BLaER1 (cell line): ENCODE measurements around the gene ATL3.
"Not testable (repeated sequence)": the region's sequence is repeated elsewhere in the genome, so short reads cannot be mapped to it uniquely, and the experiment has no call there.

Experiments used
- H3K27ac ChIP-seq: shearing (Covaris generic); formaldehyde crosslinking; 2 replicates; pipeline ENCODE4 v1.8.1; 2022
- H3K27me3 ChIP-seq: shearing (Covaris generic); formaldehyde crosslinking; 2 replicates; pipeline ENCODE4 v1.8.1; 2022
- H3K36me3 ChIP-seq: shearing (Covaris generic); formaldehyde crosslinking; 2 replicates; pipeline ENCODE4 v1.8.1; 2022
- H3K4me1 ChIP-seq: shearing (Covaris generic); formaldehyde crosslinking; 2 replicates; pipeline ENCODE4 v1.8.1; 2022
- H3K4me2 ChIP-seq: shearing (Covaris generic); formaldehyde crosslinking; 2 replicates; pipeline ENCODE4 v1.8.1; 2022
- H3K4me3 ChIP-seq: shearing (Covaris generic); formaldehyde crosslinking; 2 replicates; pipeline ENCODE4 v1.8.1; 2022
- H3K9ac ChIP-seq: shearing (Covaris generic); formaldehyde crosslinking; 2 replicates; pipeline ENCODE4 v1.8.1; 2022
- H3K9me3 ChIP-seq: shearing (Covaris generic); formaldehyde crosslinking; 2 replicates; pipeline ENCODE4 v1.8.1; 2022
- H4K20me1 ChIP-seq: shearing (Covaris generic); formaldehyde crosslinking; 2 replicates; pipeline ENCODE4 v1.8.1; 2022
- Cebpa-rat ChIP-seq: shearing (Covaris generic); IDR thresholded peaks from 2 replicates; pipeline ENCODE4 v1.8.1; 2022

ATL3 gene

GRCh38 chr11:63667995-63668795, 3.0 kb downstream of the ATL3 start:
- TF ChIP-seq Cebpa-rat: no peak
- H3K27ac ChIP-seq: no peak overlapping the region
- H4K20me1 ChIP-seq: peaks cover 74% of the 10 kb centered on the region
- no peak overlapping the region for H3K9ac ChIP-seq
- H3K4me3 ChIP-seq: no peak overlapping the region
- H3K36me3 ChIP-seq: peaks cover 30% of the 10 kb centered on the region
- H3K4me1 ChIP-seq: peaks cover 40% of the 10 kb centered on the region
- no peaks in the 10 kb centered on the region for H3K27me3 ChIP-seq
- H3K4me2 ChIP-seq: peak overlapping the region; percentile 87; the same call in 1 of the 2 replicates
- H3K9me3 ChIP-seq: no peaks in the 10 kb centered on the region

- peaks cover 37% of the 10 kb centered on the region for H3K4me1 ChIP-seq
- peaks cover 87% of the 10 kb centered on the region for H4K20me1 ChIP-seq
- H3K4me2 ChIP-seq: no peak overlapping the region
- TF ChIP-seq Cebpa-rat: no peak
- H3K4me3 ChIP-seq: no peak overlapping the region
- H3K27ac ChIP-seq: no peak overlapping the region
- H3K9me3 ChIP-seq: no peaks in the 10 kb centered on the region
- peaks cover 35% of the 10 kb centered on the region for H3K36me3 ChIP-seq
- H3K27me3 ChIP-seq: no peaks in the 10 kb centered on the region
- H3K9ac ChIP-seq: no peak overlapping the region
Measured at GRCh38 chr11:63666874-63667273, 4.3 kb downstream of the ATL3 start.

- H4K20me1 ChIP-seq: peaks cover 100% of the 10 kb centered on the region
- no peak overlapping the region for H3K4me3 ChIP-seq
- H3K27ac ChIP-seq: no peak overlapping the region
- no peak overlapping the region for H3K9ac ChIP-seq
- TF ChIP-seq Cebpa-rat: no peak
- H3K4me2 ChIP-seq: no peak overlapping the region
- H3K36me3 ChIP-seq: peaks cover 44% of the 10 kb centered on the region
- no peaks in the 10 kb centered on the region for H3K27me3 ChIP-seq
- H3K4me1 ChIP-seq: peaks cover 33% of the 10 kb centered on the region
- no peaks in the 10 kb centered on the region for H3K9me3 ChIP-seq
Measured at GRCh38 chr11:63663809-63664208, 7.4 kb downstream of the ATL3 start.

- peak overlapping the region; percentile 28; the same call in 1 of the 2 replicates for H3K4me2 ChIP-seq
- no peak overlapping the region; the same call in 1 of the 2 replicates for H3K9ac ChIP-seq
- peaks cover 97% of the 10 kb centered on the region for H4K20me1 ChIP-seq
- H3K4me1 ChIP-seq: peaks cover 14% of the 10 kb centered on the region
- H3K4me3 ChIP-seq: no peak overlapping the region
- no peak overlapping the region for H3K27ac ChIP-seq
- no peaks in the 10 kb centered on the region for H3K9me3 ChIP-seq
- no peaks in the 10 kb centered on the region for H3K27me3 ChIP-seq
- no peak for TF ChIP-seq Cebpa-rat
- peaks cover 48% of the 10 kb centered on the region for H3K36me3 ChIP-seq
Measured at GRCh38 chr11:63660972-63661371, 10.2 kb downstream of the ATL3 start.

GRCh38 chr11:63652671-63653070, 18.5 kb downstream of the ATL3 start:
- Histone ChIP-seq H3K4me1 (peaks cover 11% of the 10 kb centered on the region), H4K20me1 (peaks cover 28% of the 10 kb centered on the region), H3K4me3 (no peak overlapping the region), H3K27ac (no peak overlapping the region), H3K9me3 (no peaks in the 10 kb centered on the region), H3K27me3 (no peaks in the 10 kb centered on the region), H3K4me2 (peak overlapping the region; percentile 8; the same call in 1 of the 2 replicates), H3K9ac (no peak overlapping the region), H3K36me3 (peaks cover 93% of the 10 kb centered on the region)
- TF ChIP-seq Cebpa-rat: no peak

GRCh38 chr11:63643205-63643604, 28.0 kb downstream of the ATL3 start:
- Histone ChIP-seq H3K27ac (no peak overlapping the region), H3K36me3 (peaks cover 94% of the 10 kb centered on the region), H3K9me3 (no peaks in the 10 kb centered on the region), H3K4me2 (no peak overlapping the region), H3K27me3 (no peaks in the 10 kb centered on the region), H3K4me3 (no peak overlapping the region), H4K20me1 (0 out of 2 replicates have a peak, but pooled peaks cover 5% of the 10 kb centered on the region), H3K9ac (no peak overlapping the region), H3K4me1 (no peaks in the 10 kb centered on the region)
- no peak for TF ChIP-seq Cebpa-rat

- Histone ChIP-seq H3K36me3 (peaks cover 91% of the 10 kb centered on the region), H3K27ac (no peak overlapping the region), H3K9me3 (no peaks in the 10 kb centered on the region), H4K20me1 (0 out of 2 replicates have a peak, but pooled peaks cover 3% of the 10 kb centered on the region), H3K4me3 (no peak overlapping the region), H3K4me2 (no peak overlapping the region), H3K4me1 (no peaks in the 10 kb centered on the region), H3K27me3 (no peaks in the 10 kb centered on the region), H3K9ac (no peak overlapping the region)
- no peak for TF ChIP-seq Cebpa-rat
Measured at GRCh38 chr11:63641727-63642126, 29.4 kb downstream of the ATL3 start.

GRCh38 chr11:63639199-63639832, 31.9 kb downstream of the ATL3 start:
- Histone ChIP-seq H3K4me1 (no peaks in the 10 kb centered on the region), H3K9me3 (no peaks in the 10 kb centered on the region), H3K4me3 (no peak overlapping the region), H3K27me3 (no peaks in the 10 kb centered on the region), H3K27ac (no peak overlapping the region), H3K4me2 (no peak overlapping the region), H4K20me1 (0 out of 2 replicates have a peak, but pooled peaks cover 5% of the 10 kb centered on the region), H3K9ac (no peak overlapping the region), H3K36me3 (peaks cover 90% of the 10 kb centered on the region)
- no peak for TF ChIP-seq Cebpa-rat

- H3K9me3 ChIP-seq, H3K4me2 ChIP-seq, H3K27me3 ChIP-seq, H3K4me1 ChIP-seq, H3K27ac ChIP-seq, H3K9ac ChIP-seq, H4K20me1 ChIP-seq, H3K4me3 ChIP-seq: not testable (repeated sequence)
- peaks cover 90% of the 10 kb centered on the region for H3K36me3 ChIP-seq
Measured at GRCh38 chr11:63638436-63638835, 32.7 kb downstream of the ATL3 start.

GRCh38 chr11:63635762-63636465, 35.3 kb downstream of the ATL3 start:
- Histone ChIP-seq H3K9ac (no peak overlapping the region), H3K4me2 (no peak overlapping the region), H3K9me3 (no peaks in the 10 kb centered on the region), H3K4me1 (no peaks in the 10 kb centered on the region), H3K27me3 (no peaks in the 10 kb centered on the region), H3K36me3 (peaks cover 90% of the 10 kb centered on the region), H3K4me3 (no peak overlapping the region), H4K20me1 (0 out of 2 replicates have a peak, but pooled peaks cover 5% of the 10 kb centered on the region), H3K27ac (no peak overlapping the region)
- TF ChIP-seq Cebpa-rat: no peak
